OCI-LY3 (cell line): ENCODE results near the gene TMEM132D.

Source experiments
- H2AFZ ChIP-seq: fragments of 200-600, 300-600 bp; shearing (Covaris generic); 2 replicates; pipeline ENCODE4 v1.6.0; 2014; ENCODE audit warnings: antibody characterized with exemption, low read depth, low read length
- H3K27ac ChIP-seq: fragments of 200-600, 300-600 bp; sonication (generic); 2 replicates; pipeline ENCODE4 v1.5.1; 2014; ENCODE audit warnings: mild to moderate bottlenecking, low read length, moderate library complexity, mixed read lengths
- H3K27me3 ChIP-seq: fragments of 200-600, 300-600 bp; sonication (generic); 2 replicates; pipeline ENCODE4 v1.6.1; 2014; ENCODE audit warnings: low read depth, low read length, mixed read lengths
- H3K36me3 ChIP-seq: fragments of 200-600, 300-600 bp; sonication (generic); replicated peaks from 2 replicates; pipeline ENCODE3; 2014; ENCODE audit warnings: low read depth, low read length, mixed read lengths
- H3K4me1 ChIP-seq: fragments of 300-600, 200-600 bp; sonication (generic); 2 replicates; pipeline ENCODE4 v1.6.1; 2014; ENCODE audit warnings: low read length, mixed read lengths
- H3K4me2 ChIP-seq: fragments of 200-600, 300-600 bp; sonication (generic); 2 replicates; pipeline ENCODE4 v1.6.1; 2014; ENCODE audit warnings: low read length, mixed read lengths
- H3K4me3 ChIP-seq: fragments of 300-600, 200-600 bp; sonication (generic); 2 replicates; pipeline ENCODE4 v1.5.1; 2014; ENCODE audit warnings: antibody characterized with exemption, mild to moderate bottlenecking, low read length, moderate library complexity
- H3K79me2 ChIP-seq: fragments of 300-600, 200-600 bp; shearing (Covaris generic); 2 replicates; pipeline ENCODE4 v1.6.1; 2014; ENCODE audit warnings: mild to moderate bottlenecking, low read length, mixed read lengths
- H3K9ac ChIP-seq: fragments of 300-600, 200-600 bp; shearing (Covaris generic); 2 replicates; pipeline ENCODE4 v1.6.0; 2014; ENCODE audit warnings: mild to moderate bottlenecking, low read length, moderate library complexity
- H3K9me3 ChIP-seq: fragments of 200-600, 300-600 bp; shearing (Covaris generic); 2 replicates; pipeline ENCODE4 v1.6.1; 2014; ENCODE audit warnings: low read length, mixed read lengths; ENCODE audit not compliant: insufficient read depth
- H4K20me1 ChIP-seq: fragments of 200-600, 300-600 bp; sonication (generic); 2 replicates; pipeline ENCODE4 v1.6.1; 2016; ENCODE audit warnings: low read length, mixed read lengths; ENCODE audit not compliant: insufficient read depth
- EZH2phosphoT487 ChIP-seq: fragments of 200-600 bp; shearing (Covaris generic); IDR thresholded peaks from 2 replicates; pipeline ENCODE4 v1.6.1; 2018; ENCODE audit warnings: antibody characterized with exemption, mixed run types, low read depth
- TF ChIP-seq, protein P1 (sequence below): fragments of 200-600, 300-600 bp; sonication (generic); IDR thresholded peaks from 2 replicates; pipeline ENCODE4 v1.5.1; 2014; ENCODE audit warnings: antibody characterized with exemption, low read length, low read depth

The TMEM132D gene

DNA sequence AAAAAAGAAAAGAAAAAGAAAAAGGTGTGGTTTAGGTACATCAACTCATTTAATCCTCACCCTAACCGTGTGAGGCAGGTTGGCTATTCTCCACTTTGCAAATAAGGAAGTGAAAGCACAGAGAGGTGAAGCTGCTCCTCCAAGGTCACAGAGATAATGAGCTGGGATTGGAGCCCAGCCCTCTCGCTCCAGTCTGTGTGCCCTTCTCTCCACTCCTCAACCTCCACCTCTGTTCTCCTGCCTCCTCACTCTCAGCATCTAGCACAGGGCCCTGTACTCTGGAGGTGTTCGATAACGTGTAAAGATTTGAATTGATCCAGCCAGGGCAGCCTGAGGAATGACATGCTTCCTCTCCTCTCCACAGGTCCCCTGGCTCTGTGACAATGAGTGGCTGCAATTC, 502.3 kb downstream of the TMEM132D start:
- no peak overlapping the region for H3K4me3 ChIP-seq
- H3K9me3 ChIP-seq = no peaks in the 10 kb centered on the region
- no peak overlapping the region for H3K9ac ChIP-seq
- no peaks in the 10 kb centered on the region for H3K4me1 ChIP-seq
- H3K4me2 ChIP-seq = no peak overlapping the region
- no peaks in the 10 kb centered on the region for H3K27me3 ChIP-seq
- no peaks in the 10 kb centered on the region for H3K36me3 ChIP-seq
- no peak overlapping the region for H2AFZ ChIP-seq
- no peaks in the 10 kb centered on the region for H3K79me2 ChIP-seq
- no peak overlapping the region for H3K27ac ChIP-seq
- TF ChIP-seq, protein P1, sequence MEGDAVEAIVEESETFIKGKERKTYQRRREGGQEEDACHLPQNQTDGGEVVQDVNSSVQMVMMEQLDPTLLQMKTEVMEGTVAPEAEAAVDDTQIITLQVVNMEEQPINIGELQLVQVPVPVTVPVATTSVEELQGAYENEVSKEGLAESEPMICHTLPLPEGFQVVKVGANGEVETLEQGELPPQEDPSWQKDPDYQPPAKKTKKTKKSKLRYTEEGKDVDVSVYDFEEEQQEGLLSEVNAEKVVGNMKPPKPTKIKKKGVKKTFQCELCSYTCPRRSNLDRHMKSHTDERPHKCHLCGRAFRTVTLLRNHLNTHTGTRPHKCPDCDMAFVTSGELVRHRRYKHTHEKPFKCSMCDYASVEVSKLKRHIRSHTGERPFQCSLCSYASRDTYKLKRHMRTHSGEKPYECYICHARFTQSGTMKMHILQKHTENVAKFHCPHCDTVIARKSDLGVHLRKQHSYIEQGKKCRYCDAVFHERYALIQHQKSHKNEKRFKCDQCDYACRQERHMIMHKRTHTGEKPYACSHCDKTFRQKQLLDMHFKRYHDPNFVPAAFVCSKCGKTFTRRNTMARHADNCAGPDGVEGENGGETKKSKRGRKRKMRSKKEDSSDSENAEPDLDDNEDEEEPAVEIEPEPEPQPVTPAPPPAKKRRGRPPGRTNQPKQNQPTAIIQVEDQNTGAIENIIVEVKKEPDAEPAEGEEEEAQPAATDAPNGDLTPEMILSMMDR = no peak
- H4K20me1 ChIP-seq = no peaks in the 10 kb centered on the region

DNA sequence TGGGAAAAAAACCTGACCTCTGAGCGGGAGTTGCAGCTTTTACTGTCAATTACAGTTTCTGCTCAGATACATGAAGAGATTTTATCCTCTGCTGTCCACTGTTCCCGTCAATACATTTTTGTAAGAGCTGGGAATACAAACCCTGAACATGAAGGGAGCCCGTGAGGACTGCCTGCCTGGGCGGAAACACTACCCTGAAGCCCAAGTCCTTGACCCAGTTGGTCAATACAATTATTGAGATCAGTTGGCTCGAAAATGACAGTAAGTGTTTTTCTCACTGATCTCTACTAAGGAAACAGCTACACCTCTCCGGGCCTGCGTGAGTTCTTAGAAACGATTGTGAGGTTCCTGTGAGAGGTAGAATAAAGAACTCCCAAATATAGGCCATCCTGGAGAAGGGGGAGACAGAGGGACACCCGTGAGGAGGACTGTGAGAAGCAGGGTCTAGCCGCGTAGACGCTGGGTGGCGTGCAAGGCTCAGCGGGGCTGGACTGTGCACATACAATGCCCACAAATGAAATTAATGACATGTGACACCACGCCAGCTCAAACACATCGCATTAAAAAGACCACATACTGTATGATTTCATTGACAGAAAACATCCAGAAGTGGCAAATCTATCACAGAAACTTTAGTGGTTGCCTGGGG, 509.5 kb downstream of the TMEM132D start:
- Histone ChIP-seq H3K4me3 (no peak overlapping the region), H4K20me1 (no peaks in the 10 kb centered on the region), H3K27ac (no peak overlapping the region), H3K4me2 (no peak overlapping the region), H2AFZ (no peak overlapping the region), H3K9me3 (no peaks in the 10 kb centered on the region), H3K9ac (no peak overlapping the region), H3K27me3 (no peaks in the 10 kb centered on the region), H3K36me3 (no peaks in the 10 kb centered on the region), H3K4me1 (no peaks in the 10 kb centered on the region), H3K79me2 (no peaks in the 10 kb centered on the region)
- TF ChIP-seq EZH2phosphoT487 = no peak
- TF ChIP-seq, protein P1 = no peak

DNA sequence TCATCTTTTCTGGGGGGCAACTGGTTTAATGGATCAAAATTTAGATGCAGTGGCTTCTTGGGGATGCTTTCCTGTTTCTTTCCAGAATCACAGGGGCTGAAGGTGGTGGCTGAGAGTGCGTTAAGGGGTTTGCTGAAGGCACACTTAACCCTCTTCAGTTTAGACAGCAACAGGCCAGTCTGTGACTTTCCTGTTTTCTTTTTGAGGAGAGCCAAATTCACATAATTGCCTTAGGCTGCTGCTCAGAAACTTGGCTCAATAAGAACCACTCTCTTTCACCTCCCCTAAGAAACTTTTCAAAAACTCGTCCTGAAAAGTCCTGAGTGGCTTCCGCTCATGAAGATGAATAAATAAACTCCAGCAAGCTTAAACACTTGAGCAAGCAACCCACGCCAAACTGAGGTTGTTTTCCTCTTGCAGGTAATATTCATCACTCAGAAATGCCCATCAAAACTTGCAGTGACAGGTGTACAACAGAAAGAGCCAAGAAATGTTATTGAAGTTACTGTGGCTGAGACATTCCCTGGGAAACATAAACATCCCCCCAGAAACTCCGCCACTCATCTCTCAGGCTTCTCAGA, 510.4 kb downstream of the TMEM132D start:
- no peak overlapping the region for H2AFZ ChIP-seq
- H3K4me3 ChIP-seq = no peak overlapping the region
- no peaks in the 10 kb centered on the region for H3K4me1 ChIP-seq
- H3K4me2 ChIP-seq = no peak overlapping the region
- H3K36me3 ChIP-seq = no peaks in the 10 kb centered on the region
- no peaks in the 10 kb centered on the region for H3K79me2 ChIP-seq
- H3K27ac ChIP-seq = no peak overlapping the region
- H4K20me1 ChIP-seq = no peaks in the 10 kb centered on the region
- no peaks in the 10 kb centered on the region for H3K27me3 ChIP-seq
- no peak overlapping the region for H3K9ac ChIP-seq
- no peaks in the 10 kb centered on the region for H3K9me3 ChIP-seq
- TF ChIP-seq EZH2phosphoT487 = no peak
- TF ChIP-seq, protein P1 = no peak

DNA sequence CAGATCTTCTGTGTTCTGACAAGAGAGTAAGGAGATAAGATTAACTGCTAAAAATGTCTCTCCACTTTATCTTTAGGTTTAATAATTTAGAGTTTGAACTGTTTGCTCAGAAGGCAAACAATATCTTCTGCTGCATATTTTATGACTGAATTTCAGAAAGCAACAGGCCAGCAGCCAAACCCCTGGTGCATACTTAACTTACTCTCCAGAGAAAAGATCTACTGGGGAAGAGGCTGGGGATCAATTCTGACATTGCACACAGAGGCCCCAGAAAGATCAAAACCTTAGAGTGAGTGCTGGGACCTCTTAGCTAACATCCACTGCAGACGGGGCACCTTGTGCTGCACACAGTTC, 518.2 kb downstream of the TMEM132D start:
- no peaks in the 10 kb centered on the region for H3K9me3 ChIP-seq
- H2AFZ ChIP-seq = no peak overlapping the region
- no peaks in the 10 kb centered on the region for H3K79me2 ChIP-seq
- no peak overlapping the region for H3K4me3 ChIP-seq
- no peaks in the 10 kb centered on the region for H4K20me1 ChIP-seq
- no peaks in the 10 kb centered on the region for H3K27me3 ChIP-seq
- TF ChIP-seq, protein P1 = no peak
- TF ChIP-seq EZH2phosphoT487 = no peak
- H3K9ac ChIP-seq = no peak overlapping the region
- H3K27ac ChIP-seq = no peak overlapping the region
- H3K4me2 ChIP-seq = no peak overlapping the region
- no peaks in the 10 kb centered on the region for H3K36me3 ChIP-seq
- no peaks in the 10 kb centered on the region for H3K4me1 ChIP-seq
